ENCODE results near the gene CLTCL1. TPM values are rescaled to one million over a fixed set of nuclear protein-coding genes. Genes with fewer than 3 reads are reported as not detected.

CLTCL1 gene
- total RNA-seq, result 3.7 and 5.1 TPM in 2 replicates

GRCh38 chr22:19291580-19292457 lies at the start of gene CLTCL1:
TSS of gene CLTCL1 (minus strand) at chr22:19291719. CDS start at chr22:19291641, 78 bp downstream.

GRCh38 chr22:19178657-19179496 lies 112.6 kb downstream of the CLTCL1 start, which contains the start of gene SLC25A1:
TSS of gene SLC25A1 (minus strand) at chr22:19178736. CDS start at chr22:19178673, 63 bp downstream.

GRCh38 chr22:19149991-19150390 lies 141.5 kb downstream of the CLTCL1 start, which contains the start of gene GSC2:
TSS of gene GSC2 (minus strand) at chr22:19150292. CDS start at chr22:19150283, 9 bp downstream.

GRCh38 chr22:19130959-19131684 lies 160.4 kb downstream of the CLTCL1 start, which contains the start of gene TSSK2:
TSS of gene TSSK2 (plus strand) at chr22:19131308. CDS start at chr22:19131400, 92 bp downstream.

Other genes with a start within 250 kb of the CLTCL1 start
- gene DGCR2, start 169.3 kb downstream of the CLTCL1 start, total RNA-seq, result 30.1 and 32.1 TPM in 2 replicates
- not detected in 2 replicates for gene TSSK2, start 160.4 kb downstream of the CLTCL1 start, total RNA-seq
- gene ESS2, start 147.1 kb downstream of the CLTCL1 start, total RNA-seq, result 6.2 and 6.3 TPM in 2 replicates
- gene GSC2, start 141.4 kb downstream of the CLTCL1 start, total RNA-seq, result not detected in 2 replicates
- gene SLC25A1, start 113.0 kb downstream of the CLTCL1 start, total RNA-seq, result 82.3 and 100 TPM in 2 replicates
- gene HIRA, start 140.0 kb upstream of the CLTCL1 start, total RNA-seq, result 17.2 and 17.7 TPM in 2 replicates
- gene MRPL40, start 140.8 kb upstream of the CLTCL1 start, total RNA-seq, result 49.0 and 50.3 TPM in 2 replicates
- 15.9 and 23.4 TPM in 2 replicates for gene C22orf39, start 156.0 kb upstream of the CLTCL1 start, total RNA-seq
- 85.9 and 101 TPM in 2 replicates for gene UFD1, start 187.5 kb upstream of the CLTCL1 start, total RNA-seq
- gene CDC45, start 188.2 kb upstream of the CLTCL1 start, total RNA-seq, result 11.2 and 23.9 TPM in 2 replicates
- 7.7 and 17.2 TPM in 2 replicates for gene CLDN5, start 232.7 kb upstream of the CLTCL1 start, total RNA-seq